ENCODE measurements around the gene NFYC. TPM values are rescaled to one million over a fixed set of nuclear protein-coding genes. Genes with fewer than 3 reads are reported as not detected.

Gene NFYC
- polyA plus RNA-seq, 3 donors = 95.9 to 111 (median 101) TPM

DNA sequence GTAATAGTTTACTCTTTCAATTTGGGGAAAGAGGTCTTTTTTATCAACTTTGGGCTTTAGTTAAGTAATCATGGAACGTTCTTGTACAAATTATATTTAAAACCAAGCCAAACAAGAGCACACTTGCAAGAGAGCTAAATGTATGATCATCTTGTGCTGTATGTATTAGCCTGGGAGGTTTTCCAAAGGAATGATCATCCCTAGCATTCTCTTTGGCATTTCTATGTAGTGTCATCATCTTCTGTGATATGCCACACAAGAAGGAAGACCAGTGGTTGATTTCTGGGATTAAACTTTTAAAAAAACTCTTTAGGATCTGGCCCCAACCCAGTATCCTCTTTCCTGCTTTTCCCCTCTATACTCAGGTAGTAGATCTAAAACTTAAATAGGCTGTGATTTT, 53.7 kb downstream of the NFYC start:
- no peak for DNase-seq (ENCODE audit: extremely low read depth in 1 of 11, low read depth in 9 of 11, low spot score in 4 of 11)

DNA sequence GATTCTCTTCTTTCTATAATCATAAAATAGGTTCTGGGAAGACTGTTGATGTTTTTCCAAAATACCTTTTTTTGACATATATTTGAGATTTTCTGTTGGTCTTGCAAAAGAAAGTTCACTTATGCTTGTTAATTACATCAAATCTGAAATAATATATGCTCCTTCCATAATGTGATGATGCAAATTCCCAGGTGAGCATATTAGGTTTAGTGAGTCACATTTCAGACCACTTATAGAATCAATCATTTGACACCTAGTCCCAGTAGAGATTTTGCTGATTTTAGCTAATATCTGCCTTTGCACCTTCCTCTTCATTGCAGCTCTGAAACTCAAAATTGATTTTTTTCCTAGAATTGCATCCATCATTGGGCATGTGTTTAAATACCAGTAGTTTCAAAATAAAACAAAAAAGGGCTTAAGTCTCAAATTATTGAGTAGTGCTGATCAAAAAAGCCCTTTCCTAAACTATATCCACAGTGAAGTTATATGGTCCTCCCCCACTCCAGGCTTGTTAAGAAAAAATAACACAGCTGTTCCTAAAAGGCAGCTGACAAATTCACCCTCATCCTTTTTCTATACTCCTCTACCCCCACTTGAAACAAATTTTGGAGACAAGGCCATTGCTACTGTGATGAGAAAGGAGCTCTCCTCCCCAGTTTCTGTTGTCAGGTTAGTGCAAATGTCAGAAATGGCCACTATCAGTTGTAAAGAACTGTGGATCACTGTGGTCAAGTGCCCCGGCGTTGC, 55.0 kb downstream of the NFYC start:
- no peak for DNase-seq (ENCODE audit: extremely low read depth in 1 of 11, low read depth in 9 of 11, low spot score in 4 of 11)

DNA sequence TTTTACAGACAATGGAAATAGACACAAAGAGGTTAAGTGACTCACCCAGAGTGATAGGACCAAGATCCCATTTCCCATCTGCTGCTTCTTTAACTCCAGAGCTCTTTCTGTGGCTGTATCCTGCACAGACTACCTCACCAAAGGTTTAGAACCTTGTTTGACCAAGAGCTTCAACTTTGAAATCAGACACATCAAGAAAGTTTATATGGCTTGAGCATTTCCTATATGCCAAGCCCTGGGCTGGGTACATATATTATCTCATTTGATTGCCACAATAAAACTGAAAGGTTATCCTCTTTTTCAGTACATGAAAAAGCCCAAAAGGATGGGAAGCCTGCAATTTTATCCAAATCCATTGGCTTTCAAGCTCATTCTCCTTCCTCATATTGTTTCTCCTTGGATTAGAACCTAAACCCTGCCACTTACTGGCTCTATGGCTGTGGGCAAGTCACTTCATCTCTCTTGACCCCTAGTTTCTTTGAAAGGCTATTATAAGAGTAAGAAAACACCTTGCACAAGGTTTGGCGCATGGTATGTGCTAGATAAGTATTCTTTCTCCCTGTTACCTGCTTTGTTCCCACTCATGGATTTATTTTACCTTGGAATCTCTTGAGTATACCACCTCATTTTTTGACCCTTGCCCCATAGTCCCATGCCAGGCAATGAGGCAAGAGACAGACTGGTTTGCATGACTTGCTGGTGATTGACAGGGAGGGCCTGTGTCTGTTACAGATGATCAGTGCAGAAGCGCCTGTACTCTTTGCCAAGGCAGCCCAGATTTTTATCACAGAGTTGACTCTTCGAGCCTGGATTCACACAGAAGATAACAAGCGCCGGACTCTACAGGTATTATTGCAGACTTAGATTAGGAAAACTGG, 57.6 kb downstream of the NFYC start:
- no peak for DNase-seq (ENCODE audit: extremely low read depth in 1 of 11, low read depth in 9 of 11, low spot score in 4 of 11)

DNA sequence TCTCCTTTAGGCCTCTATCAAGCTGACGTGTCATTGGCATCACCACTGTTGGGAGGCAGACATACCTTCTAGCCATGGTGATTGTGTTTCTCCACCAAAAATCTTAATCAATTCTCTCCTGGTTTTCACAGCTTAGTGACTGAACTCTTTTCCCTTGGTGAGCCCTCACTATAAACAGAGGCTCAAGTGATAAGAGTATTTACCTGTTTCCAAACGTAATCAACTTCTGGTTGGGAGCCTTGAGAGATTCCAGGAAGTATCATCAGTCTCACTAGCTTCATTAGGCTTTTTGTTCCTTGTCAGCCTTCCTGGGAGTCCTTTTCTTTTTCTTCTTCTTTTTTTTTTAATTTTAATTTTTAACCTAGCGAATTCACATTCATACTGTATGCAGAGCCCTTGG, 58.3 kb downstream of the NFYC start:
- DNase-seq (ENCODE audit: extremely low read depth in 1 of 11, low read depth in 9 of 11, low spot score in 4 of 11) = no peak

DNA sequence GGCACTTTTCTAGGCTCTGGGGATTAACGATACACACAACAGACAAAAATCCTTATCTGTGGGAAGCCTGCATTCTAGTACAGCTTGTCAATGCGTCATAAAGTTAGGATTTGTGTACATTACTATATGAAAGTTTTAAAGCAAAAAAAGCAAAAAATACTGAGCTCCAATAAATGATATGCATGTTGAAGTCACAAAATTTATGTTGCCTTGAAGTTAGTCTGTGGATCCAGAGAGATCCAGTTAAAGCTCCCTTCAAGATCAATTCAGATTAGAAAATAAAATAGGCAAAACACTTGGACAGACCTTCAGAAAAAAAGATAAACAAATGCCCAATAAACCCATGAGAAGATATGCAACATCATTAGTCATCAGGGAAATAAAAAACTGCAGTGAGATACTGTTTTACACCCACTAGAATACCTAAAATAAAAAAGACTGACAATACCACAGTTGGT, 59.0 kb downstream of the NFYC start:
- DNase-seq (ENCODE audit: extremely low read depth in 1 of 11, low read depth in 9 of 11, low spot score in 4 of 11) = no peak

DNA sequence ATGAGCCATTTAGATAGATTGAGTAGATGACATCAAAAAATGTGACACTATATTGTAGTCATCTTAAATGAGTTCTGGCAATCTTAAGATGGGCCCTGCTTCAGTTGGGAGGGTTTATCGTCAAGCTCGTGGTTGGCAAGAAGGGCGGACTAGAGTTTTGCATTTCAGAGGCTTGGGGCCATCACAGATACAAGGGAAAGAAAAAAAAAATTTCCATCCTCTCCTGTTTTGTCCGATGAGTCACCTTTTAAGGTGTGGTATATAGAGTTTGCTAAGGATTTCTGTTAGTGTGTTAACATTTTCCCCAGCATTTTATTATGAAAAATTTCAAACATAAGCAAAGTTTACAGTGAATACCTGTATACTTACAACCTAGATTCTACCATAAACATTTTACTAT, 60.3 kb downstream of the NFYC start:
- DNase-seq (ENCODE audit: extremely low read depth in 1 of 11, low read depth in 9 of 11, low spot score in 4 of 11) = no peak

DNA sequence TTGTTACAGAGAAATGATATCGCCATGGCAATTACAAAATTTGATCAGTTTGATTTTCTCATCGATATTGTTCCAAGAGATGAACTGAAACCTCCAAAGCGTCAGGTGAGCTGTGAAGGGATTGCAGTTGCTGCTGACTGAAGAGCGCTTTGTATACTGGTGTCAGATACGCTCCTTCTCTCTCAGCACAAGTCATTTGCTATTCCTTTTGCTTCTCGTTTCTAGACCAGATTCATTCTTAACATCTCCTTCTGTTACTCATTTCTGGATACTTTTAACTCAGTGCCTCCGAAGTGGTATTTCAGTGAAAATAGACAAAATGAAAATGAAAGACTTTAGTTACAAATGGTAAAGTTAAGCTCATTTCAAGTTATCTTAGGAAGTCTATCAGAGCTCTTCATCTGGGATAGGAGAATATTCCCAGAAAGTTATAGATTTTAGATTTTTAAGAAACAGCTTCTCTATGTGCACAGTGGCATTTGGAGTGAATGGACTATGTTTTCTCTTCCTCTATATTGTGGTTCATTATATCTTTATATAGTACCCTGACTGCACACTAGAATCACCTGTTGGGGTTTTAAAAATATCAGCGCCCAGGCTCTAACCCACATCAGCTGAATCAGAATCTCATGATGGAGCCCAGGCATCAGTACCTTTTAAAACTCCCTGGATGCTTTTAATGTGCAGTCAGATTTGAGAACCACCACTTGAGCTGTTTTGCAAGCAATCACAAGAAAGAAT, 61.8 kb downstream of the NFYC start:
- no peak for DNase-seq (ENCODE audit: extremely low read depth in 1 of 11, low read depth in 9 of 11, low spot score in 4 of 11)

DNA sequence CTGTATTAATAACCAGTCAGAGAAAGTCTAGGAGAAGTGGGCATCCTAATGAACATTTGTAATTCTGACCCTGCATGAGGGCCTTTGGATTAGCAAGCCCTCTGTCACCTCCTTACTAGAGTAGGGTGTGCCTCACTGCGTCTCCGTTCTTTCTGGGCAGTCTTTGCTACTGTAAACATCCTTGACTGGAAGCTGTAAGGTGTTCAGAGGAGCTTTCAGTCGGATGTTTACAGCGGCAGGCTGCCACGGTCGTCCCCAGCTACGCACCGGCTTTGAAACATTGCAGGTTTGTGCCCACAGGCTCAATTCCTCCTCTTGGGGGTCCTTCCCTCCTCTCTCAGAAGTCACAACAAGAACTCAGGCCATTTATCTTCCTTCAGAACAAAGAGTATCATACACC, 62.7 kb downstream of the NFYC start:
- DNase-seq (ENCODE audit: extremely low read depth in 1 of 11, low read depth in 9 of 11, low spot score in 4 of 11) = no peak

DNA sequence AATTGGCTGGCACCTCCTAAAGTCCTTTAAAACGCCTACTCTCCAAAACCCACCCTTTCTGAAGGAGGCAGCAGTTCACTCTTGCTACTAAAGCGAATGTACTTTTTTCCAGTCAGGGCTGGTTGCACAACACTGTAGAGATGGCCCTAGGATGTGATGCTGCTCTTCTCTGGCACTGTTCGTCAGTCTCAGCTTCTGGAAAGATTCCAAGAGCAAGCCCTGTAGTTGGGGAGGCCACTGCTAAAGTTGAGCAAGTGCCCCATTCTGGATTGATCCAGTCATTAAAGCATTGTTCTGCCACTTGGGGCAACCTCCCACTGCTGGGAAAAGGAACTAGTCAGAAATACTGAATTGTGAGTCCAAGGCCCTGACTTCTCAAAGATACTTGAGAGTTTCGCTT, 63.6 kb downstream of the NFYC start:
- no peak for DNase-seq (ENCODE audit: extremely low read depth in 1 of 11, low read depth in 9 of 11, low spot score in 4 of 11)

DNA sequence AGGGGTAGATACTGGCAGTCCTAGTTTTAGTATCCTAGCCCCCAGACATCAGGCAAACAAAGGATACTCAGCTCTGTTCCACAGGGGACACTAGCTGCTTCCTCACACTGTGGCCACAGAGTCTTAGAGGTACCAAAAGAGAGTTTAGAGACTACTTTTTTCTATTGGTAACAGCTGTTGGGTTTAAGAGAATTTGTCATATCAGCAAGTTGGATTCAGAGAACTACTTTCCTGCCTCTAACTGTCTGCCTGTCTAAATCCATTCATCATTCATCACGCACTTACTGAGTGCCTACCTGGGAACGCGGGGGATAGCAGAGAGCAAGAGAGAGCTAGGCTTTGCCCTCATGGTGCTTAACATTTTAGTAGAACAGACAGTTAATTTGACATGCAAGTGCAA, 65.0 kb downstream of the NFYC start:
- DNase-seq (ENCODE audit: extremely low read depth in 1 of 11, low read depth in 9 of 11, low spot score in 4 of 11) = no peak

DNA sequence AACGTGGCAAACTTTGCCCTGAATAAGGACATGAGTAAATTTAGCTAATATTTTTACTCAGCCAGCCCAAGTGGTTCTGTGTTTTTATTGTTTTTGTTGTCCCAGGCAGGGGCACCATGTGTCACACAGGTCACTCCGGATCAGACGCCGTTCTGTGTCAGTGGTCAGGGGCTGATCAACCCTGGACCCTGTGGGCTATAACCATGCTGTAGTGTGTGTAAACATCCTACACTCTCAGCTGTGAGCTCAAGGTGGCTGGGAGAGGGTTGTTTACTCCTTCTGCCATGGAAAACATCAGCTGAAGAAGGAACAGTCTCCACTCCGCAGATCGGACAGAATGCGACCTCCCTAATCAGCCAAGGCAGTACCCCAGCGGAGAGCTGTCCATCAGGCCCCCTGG, 65.6 kb downstream of the NFYC start:
- DNase-seq (ENCODE audit: extremely low read depth in 1 of 11, low read depth in 9 of 11, low spot score in 4 of 11) = no peak

DNA sequence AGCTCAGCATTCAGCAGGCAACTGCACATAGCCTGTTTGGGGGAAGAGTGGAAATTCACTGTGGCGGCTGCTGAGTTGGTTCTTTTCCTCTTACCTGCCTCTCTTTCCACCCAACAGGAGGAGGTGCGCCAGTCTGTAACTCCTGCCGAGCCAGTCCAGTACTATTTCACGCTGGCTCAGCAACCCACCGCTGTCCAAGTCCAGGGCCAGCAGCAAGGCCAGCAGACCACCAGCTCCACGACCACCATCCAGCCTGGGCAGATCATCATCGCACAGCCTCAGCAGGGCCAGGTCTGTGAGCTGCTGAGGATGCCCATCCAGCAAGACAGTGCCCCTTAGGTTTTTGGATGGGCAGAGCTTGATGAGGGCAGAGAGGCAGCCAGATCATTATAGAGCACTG, 66.5 kb downstream of the NFYC start:
- DNase-seq (ENCODE audit: extremely low read depth in 1 of 11, low read depth in 9 of 11, low spot score in 4 of 11) = no peak

DNA sequence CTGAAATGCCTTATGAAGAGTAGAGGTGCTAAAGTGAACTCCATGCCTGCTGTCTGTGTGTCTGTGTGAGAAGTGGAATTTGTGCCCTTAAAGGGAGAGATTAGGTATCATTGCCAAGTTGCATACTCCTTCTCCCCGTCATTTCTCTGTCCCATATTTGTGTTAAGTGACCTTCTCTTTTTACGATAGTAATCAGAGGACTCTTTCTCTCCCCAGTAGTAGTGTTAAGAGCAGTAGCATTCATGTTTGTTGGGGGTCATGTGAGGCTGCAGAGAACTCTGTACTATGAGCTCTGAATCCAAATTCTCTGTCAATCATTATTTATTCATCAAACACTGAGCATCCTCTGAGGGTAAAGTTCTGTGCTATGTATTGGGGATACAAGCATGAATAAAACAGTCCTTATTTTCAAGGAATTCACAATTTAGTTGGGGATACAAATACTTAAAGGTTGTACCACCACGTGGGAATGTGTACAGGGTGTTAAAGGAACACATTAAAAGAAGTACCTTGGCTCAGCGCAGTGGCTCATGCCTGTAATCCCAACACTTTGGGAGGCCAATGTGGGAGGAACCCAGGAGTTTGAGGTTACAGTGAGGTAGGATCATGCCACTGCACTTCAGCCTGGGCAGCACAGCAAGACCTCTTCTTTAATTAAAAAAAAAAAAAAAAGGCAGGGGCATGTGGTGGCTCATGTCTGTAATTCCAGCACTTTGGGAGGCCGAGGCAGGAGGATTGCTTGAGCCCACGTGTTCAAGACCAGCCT, 67.3 kb downstream of the NFYC start:
- DNase-seq (ENCODE audit: extremely low read depth in 1 of 11, low read depth in 9 of 11, low spot score in 4 of 11) = no peak

DNA sequence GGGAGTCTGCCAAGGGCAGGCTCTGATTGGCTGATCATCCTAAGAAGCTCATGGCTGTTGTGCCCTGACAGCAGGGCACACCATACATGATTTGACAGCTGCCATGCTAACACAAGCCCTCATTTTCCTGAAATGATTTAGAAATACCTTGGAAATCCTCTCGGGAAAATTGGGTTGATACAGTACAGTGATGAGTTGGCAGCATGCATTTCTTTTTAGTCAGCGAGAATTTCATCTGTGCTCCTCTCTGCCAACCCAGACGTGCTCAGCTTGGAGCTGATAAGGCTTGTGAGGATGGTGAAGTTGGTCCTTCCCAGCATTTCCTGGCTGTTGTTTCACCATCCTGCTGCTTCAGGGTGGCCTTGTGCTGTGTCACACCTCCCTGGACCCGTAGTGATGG, 69.5 kb downstream of the NFYC start:
- DNase-seq (ENCODE audit: extremely low read depth in 1 of 11, low read depth in 9 of 11, low spot score in 4 of 11) = no peak

DNA sequence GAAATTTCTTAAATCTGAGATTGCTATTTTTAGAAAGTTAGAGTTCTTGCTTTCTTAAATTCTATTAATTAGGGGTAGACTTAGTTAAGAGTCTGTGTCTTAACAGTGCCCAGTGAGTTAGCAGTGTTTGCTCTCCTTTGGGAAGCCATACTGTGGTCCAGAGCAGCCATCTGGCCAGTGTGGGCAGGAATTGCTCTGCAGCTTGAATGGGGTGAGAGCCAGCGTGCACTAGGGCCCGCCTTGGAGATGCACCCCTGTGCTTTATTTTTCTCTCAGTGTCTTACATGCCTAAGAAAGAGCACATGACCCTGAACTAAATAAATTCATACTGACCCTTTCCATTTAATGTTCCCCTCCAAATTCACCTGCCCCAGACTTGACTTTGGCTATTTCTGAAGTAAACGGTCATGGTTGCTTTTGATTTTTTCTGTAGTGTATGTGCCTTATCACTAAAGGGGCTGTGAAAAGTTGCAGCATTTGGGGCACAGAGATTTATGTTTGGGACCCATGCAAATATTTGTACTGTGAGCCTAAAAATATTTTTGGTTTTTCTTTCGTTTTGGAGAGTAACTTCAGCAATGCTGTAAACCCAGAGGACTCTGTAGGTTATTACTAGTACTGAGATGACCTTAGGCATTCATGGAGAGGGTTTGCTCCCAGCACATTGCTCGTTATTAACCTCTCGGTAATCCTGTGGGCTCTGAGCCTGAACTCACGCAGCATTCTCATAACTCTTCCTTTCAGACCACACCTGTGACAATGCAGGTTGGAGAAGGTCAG, 70.8 kb downstream of the NFYC start:
- DNase-seq (ENCODE audit: extremely low read depth in 1 of 11, low read depth in 9 of 11, low spot score in 4 of 11) = no peak

DNA sequence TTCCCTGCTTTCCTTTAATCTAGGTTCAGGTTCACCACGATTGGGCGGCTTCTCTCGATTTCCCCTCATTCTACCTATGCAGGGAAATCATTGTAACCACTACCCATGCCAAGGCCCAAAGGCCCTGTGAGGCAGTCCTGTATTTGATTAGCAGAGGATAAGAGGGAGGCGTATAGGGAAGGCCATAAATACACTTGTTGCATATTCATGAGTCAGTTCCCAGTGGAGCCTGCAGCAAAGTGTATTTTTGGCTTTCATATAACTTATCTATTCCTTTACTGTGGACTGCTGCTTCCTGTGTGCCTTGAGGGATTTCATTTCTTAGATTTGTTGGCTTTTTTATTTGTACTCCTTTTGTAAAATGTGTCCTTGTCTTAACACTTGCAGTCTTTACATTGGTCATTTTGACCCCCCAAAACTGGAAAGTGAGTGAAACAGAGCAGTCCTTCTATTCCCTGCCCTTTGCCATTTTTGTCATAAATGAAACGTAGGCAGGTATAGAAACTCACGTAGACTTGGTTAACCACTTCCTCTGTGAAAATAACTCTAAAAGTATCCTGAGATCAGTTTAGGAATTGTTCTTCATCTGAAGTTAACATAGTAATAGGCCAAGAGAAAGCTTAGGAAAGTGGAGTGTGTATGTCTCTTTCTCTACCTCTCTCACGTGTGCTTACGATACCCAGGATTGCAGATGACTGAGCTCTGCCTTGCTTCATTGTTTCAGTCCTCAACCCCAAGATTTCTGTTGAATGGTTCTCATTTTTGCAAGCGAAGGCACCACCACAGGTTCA, 72.4 kb downstream of the NFYC start:
- no peak for DNase-seq (ENCODE audit: extremely low read depth in 1 of 11, low read depth in 9 of 11, low spot score in 4 of 11)

DNA sequence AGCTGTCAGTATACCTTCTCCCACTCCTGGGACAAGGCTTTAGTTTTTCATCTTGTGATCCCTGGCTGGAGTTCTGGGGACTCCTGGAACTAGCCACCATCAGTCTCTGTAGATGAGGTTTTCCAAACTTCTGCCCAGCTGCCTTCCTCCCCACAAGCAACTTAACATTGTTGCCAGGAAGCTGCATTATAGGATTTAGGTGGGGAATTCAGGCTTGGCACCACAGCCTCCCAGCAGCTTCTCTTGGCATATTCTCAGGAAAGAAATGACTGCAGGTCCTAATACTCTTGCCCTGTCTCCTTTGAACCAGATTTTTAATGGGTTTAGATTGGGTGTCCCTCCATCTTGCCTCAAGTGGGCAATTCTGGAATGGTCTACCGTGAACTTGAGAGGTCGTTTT, 73.5 kb downstream of the NFYC start:
- DNase-seq (ENCODE audit: extremely low read depth in 1 of 11, low read depth in 9 of 11, low spot score in 4 of 11) = no peak

DNA sequence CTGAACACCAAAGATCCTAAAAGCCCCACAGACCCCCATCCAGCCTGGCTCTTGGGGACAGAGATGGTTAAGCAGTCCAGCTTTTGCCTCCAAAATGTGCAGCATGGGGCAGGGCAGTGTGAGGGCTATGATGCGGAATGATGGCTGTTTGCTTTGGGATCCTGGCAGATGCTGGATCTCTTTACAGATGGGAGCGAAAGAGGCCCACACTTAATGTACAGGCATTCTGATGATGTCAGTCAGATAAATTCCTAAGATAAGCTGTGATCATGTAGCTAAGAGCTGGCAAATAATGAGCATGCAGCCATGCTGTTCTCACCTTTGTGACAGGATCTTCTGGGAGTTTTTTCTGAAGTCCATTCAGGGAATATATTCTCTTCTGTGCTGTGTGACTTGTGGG, 74.5 kb downstream of the NFYC start:
- DNase-seq (ENCODE audit: extremely low read depth in 1 of 11, low read depth in 9 of 11, low spot score in 4 of 11) = no peak

Measured in renal cortex interstitium (tissue), 11 donors.